ENCODE measurements around the gene MYL4. TPM values are rescaled to one million over a fixed set of nuclear protein-coding genes. Genes with fewer than 3 reads are reported as not detected.
A peak's percentile ranks its signal among the peaks of the same experiment; 100 is the strongest.

MYL4 gene
- total RNA-seq, 1 donor from 2014 or later, result 0.86 TPM

DNA sequence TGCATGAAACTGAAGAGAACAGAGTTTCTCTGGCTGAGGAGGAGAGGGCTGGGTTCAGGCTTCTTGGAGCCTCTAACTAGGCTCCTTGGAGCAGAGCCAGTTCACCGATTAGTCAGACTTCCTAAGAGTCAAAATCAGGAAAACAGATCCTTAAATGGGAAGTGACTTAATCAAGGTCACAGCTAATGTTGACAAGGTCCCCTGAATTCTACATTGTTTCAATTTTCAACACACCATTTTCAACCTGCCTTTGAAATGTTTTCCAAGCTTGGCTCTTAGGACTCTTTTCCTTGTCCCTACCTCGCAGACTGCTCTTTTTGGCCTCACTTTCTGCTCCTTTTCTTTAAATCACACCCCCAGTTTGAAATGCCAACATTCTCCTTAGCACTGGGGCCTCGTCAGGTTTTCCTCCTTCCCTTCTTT is 16.3 kb downstream of the MYL4 start:
- Mint-ChIP-seq H3K36me3 (ENCODE audit: insufficient read depth) (peaks cover 5% of the 10 kb centered on the region), H3K4me1 (ENCODE audit: low read depth) (peaks cover 20% of the 10 kb centered on the region), H3K27me3 (peaks cover 6% of the 10 kb centered on the region), H3K4me3 (ENCODE audit: low read depth) (no peak overlapping the region), H3K9me3 (ENCODE audit: low read depth) (peaks cover 10% of the 10 kb centered on the region), H3K27ac (no peak overlapping the region)
- no peak for TF ChIP-seq CTCF (IDR thresholded peaks at IDR 0.05; ENCODE audit: unreplicated experiment)
- DNase-seq (ENCODE audit: low spot score, unreplicated experiment), result no peak

- no peak overlapping the region for H3K4me3 Mint-ChIP-seq (ENCODE audit: low read depth)
- TF ChIP-seq CTCF (IDR thresholded peaks at IDR 0.05; ENCODE audit: unreplicated experiment), result no peak
- H3K4me1 Mint-ChIP-seq (ENCODE audit: low read depth), result peaks cover 18% of the 10 kb centered on the region
- peaks cover 5% of the 10 kb centered on the region for H3K36me3 Mint-ChIP-seq (ENCODE audit: insufficient read depth)
- DNase-seq (ENCODE audit: low spot score, unreplicated experiment), result no peak
- no peak overlapping the region for H3K27ac Mint-ChIP-seq
- H3K9me3 Mint-ChIP-seq (ENCODE audit: low read depth), result peaks cover 10% of the 10 kb centered on the region
- H3K27me3 Mint-ChIP-seq, result peaks cover 9% of the 10 kb centered on the region
These were observed 17.0 kb downstream of the MYL4 start for GRCh38 chr17:47225911-47226688.

- H3K4me1 Mint-ChIP-seq (ENCODE audit: low read depth), result peaks cover 16% of the 10 kb centered on the region
- H3K9me3 Mint-ChIP-seq (ENCODE audit: low read depth), result peaks cover 10% of the 10 kb centered on the region
- H3K4me3 Mint-ChIP-seq (ENCODE audit: low read depth), result no peak overlapping the region
- H3K27ac Mint-ChIP-seq, result no peak overlapping the region
- no peak for DNase-seq (ENCODE audit: low spot score, unreplicated experiment)
- TF ChIP-seq CTCF (IDR thresholded peaks at IDR 0.05; ENCODE audit: unreplicated experiment), result no peak
- peaks cover 5% of the 10 kb centered on the region for H3K36me3 Mint-ChIP-seq (ENCODE audit: insufficient read depth)
- peaks cover 20% of the 10 kb centered on the region for H3K27me3 Mint-ChIP-seq
These were observed 18.7 kb downstream of the MYL4 start for GRCh38 chr17:47227862-47228261.

GRCh38 chr17:47229535-47230443 is 20.6 kb downstream of the MYL4 start:
- Mint-ChIP-seq H3K27me3 (peaks cover 22% of the 10 kb centered on the region), H3K4me1 (ENCODE audit: low read depth) (peaks cover 6% of the 10 kb centered on the region), H3K9me3 (ENCODE audit: low read depth) (no peaks in the 10 kb centered on the region), H3K36me3 (ENCODE audit: insufficient read depth) (no peaks in the 10 kb centered on the region), H3K27ac (peak overlapping the region; percentile 43), H3K4me3 (ENCODE audit: low read depth) (peak overlapping the region; percentile 47)
- peak; percentile 47 for DNase-seq (ENCODE audit: low spot score, unreplicated experiment)
- TF ChIP-seq CTCF (IDR thresholded peaks at IDR 0.05; ENCODE audit: unreplicated experiment), result peak; percentile 87

- Mint-ChIP-seq H3K4me3 (ENCODE audit: low read depth) (no peak overlapping the region), H3K27ac (no peak overlapping the region), H3K4me1 (ENCODE audit: low read depth) (peaks cover 6% of the 10 kb centered on the region), H3K36me3 (ENCODE audit: insufficient read depth) (no peaks in the 10 kb centered on the region), H3K9me3 (ENCODE audit: low read depth) (no peaks in the 10 kb centered on the region), H3K27me3 (peaks cover 22% of the 10 kb centered on the region)
- no peak for DNase-seq (ENCODE audit: low spot score, unreplicated experiment)
- TF ChIP-seq CTCF (IDR thresholded peaks at IDR 0.05; ENCODE audit: unreplicated experiment), result no peak
These were observed 21.7 kb downstream of the MYL4 start for GRCh38 chr17:47230864-47231263.
